ENCODE results near the gene KYAT1. TPM values are rescaled to one million over a fixed set of nuclear protein-coding genes. Genes with fewer than 3 reads are reported as not detected.
A peak's percentile ranks its signal among the peaks of the same experiment; 100 is the strongest.

The KYAT1 gene
- total RNA-seq, 4 donors from 2014 or later, result 4.7 to 7.4 (median 5.8) TPM

DNA sequence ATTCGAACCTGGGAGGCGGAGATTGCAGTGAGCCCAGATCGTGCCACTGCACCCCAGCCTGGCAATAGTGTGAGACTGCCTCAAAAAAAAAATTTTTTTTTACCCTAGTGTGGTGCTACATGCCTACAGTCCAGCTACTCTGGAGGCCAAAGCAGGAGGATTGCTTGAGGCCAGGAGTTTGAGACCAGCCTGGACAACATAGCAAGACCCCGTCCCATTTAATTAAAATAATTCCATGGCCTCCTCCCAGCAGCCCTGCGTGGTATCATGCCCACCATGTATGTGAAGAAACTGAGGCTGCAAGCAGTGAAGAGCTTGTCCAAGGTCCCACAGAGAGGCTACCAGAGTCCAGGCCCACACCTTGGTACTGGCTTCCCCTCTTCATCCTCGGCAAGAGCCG, 19.6 kb upstream of the KYAT1 start:
- TF ChIP-seq, protein P1, sequence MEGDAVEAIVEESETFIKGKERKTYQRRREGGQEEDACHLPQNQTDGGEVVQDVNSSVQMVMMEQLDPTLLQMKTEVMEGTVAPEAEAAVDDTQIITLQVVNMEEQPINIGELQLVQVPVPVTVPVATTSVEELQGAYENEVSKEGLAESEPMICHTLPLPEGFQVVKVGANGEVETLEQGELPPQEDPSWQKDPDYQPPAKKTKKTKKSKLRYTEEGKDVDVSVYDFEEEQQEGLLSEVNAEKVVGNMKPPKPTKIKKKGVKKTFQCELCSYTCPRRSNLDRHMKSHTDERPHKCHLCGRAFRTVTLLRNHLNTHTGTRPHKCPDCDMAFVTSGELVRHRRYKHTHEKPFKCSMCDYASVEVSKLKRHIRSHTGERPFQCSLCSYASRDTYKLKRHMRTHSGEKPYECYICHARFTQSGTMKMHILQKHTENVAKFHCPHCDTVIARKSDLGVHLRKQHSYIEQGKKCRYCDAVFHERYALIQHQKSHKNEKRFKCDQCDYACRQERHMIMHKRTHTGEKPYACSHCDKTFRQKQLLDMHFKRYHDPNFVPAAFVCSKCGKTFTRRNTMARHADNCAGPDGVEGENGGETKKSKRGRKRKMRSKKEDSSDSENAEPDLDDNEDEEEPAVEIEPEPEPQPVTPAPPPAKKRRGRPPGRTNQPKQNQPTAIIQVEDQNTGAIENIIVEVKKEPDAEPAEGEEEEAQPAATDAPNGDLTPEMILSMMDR (IDR thresholded peaks at IDR 0.05 in 4 of 5, conservative IDR thresholded peaks at IDR 0.05 in 1 of 5), result no peak
- no peak for TF ChIP-seq POLR2A (IDR thresholded peaks at IDR 0.05)
- in situ Hi-C loops (cut with MboI; ENCODE audit: low sequenced_read_pairs in 4 of 4) (no loop called here), intact Hi-C loops (cut with DNase I; ENCODE audit: low total_unique reads) (no loop called here)
- Histone ChIP-seq H3K9me3 (no peaks in the 10 kb centered on the region), H3K4me3 (no peak overlapping the region), H3K36me3 (peaks cover 0 to 20% of the 10 kb centered on the region in 2 donors), H3K4me1 (peaks cover 4 to 13% of the 10 kb centered on the region in 2 donors), H3K27ac (peak overlapping the region; percentile 44 to 68 (median 62)), H3K27me3 (no peaks in the 10 kb centered on the region)
- ATAC-seq, result no peak
- no peak for DNase-seq

DNA sequence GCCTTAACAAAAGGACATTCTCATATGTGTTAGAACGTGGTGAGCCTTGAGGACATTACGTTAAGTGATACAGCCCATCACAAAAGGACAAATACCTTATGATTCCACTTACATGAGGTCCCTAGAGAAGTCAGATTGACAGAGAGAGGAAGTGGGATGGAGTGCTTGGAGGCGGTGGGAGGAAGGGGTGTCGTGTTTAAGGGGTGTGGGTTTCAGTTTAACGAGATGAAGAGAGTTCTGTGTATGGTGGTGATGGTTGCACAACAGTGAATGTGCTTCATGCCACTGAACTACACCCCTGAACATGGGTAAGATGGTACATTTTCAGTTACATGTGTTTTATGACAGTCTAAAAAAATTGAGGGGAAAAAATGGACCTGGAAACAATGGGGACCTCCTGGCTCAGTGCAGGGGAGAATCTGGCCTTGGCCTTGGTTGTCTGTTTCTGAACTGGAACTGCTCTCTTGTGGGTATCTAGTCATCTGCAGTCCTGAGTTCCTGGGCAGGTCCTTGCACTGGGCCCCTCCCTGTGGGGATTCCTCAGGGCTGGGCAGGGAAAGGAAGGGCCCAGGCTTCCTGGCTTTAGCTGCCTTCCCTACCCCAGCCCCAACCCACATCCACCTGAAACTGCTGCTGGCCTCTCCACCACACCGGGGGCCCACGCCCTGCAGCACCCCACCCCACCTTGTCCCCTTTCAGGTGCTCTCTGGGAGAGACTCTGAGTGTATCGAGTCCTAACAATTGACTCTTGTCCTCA, 18.0 kb upstream of the KYAT1 start:
- no peak for DNase-seq
- peak in 1 of 2 donors; percentile 26 for ATAC-seq
- intact Hi-C loops (cut with DNase I; ENCODE audit: low total_unique reads), result no loop called here
- Histone ChIP-seq H3K4me1 (peaks cover 4 to 13% of the 10 kb centered on the region in 2 donors), H3K4me3 (no peak overlapping the region), H3K36me3 (peaks cover 0 to 29% of the 10 kb centered on the region in 2 donors), H3K9me3 (no peaks in the 10 kb centered on the region), H3K27ac (peak overlapping the region; percentile 24 to 60 (median 46)), H3K27me3 (no peaks in the 10 kb centered on the region)
- no peak for TF ChIP-seq POLR2A (IDR thresholded peaks at IDR 0.05)
- TF ChIP-seq, protein P1 (IDR thresholded peaks at IDR 0.05 in 4 of 5, conservative IDR thresholded peaks at IDR 0.05 in 1 of 5), result no peak
- in situ Hi-C loops (cut with MboI; ENCODE audit: low sequenced_read_pairs in 4 of 4), result no loop called here

DNA sequence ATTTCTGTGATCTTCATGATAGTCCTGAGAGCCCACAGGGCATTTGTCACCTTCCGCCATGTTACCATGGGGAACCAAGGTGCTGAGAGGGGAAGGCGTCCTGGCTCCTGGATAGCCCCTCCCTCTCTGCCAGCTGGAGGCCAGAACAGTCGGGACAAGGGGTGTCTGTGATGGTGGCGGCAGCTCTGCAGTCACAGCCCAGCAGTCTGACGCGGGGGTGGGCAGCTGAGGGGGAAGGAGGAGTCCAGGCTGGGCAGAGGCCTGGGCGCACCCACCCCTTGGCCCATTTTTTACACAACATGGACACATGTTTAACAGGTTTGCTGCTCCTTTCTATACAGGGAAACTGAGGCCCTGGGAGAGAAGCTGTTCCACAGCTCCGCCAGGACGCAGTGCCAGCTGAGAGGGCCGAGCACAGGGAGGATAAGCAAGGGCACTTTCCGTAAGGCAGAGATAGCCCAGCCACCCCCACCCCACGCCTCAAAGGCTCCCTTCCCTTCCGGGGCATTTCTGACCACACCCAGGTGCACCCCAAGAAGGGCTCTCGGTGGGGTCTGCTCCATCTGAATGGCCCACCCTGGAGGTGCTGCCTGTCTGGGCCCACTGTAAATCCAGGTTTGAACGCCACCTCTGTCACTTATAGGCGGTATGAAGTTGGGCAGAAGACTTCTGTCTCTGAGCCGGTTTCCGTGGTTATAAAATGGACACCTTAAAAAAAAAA, 17.3 kb upstream of the KYAT1 start:
- DNase-seq (no peak), ATAC-seq (no peak)
- intact Hi-C loops (cut with DNase I; ENCODE audit: low total_unique reads), result no loop called here
- Histone ChIP-seq H3K27me3 (no peaks in the 10 kb centered on the region), H3K4me1 (peaks cover 4 to 6% of the 10 kb centered on the region in 2 donors), H3K9me3 (no peaks in the 10 kb centered on the region), H3K27ac (peak overlapping the region; percentile 24 to 60 (median 46)), H3K4me3 (no peak overlapping the region), H3K36me3 (peaks cover 0 to 29% of the 10 kb centered on the region in 2 donors)
- in situ Hi-C loops (cut with MboI; ENCODE audit: low sequenced_read_pairs in 4 of 4), result no loop called here
- TF ChIP-seq, protein P1 (IDR thresholded peaks at IDR 0.05 in 4 of 5, conservative IDR thresholded peaks at IDR 0.05 in 1 of 5), result no peak
- no peak for TF ChIP-seq POLR2A (IDR thresholded peaks at IDR 0.05)

DNA sequence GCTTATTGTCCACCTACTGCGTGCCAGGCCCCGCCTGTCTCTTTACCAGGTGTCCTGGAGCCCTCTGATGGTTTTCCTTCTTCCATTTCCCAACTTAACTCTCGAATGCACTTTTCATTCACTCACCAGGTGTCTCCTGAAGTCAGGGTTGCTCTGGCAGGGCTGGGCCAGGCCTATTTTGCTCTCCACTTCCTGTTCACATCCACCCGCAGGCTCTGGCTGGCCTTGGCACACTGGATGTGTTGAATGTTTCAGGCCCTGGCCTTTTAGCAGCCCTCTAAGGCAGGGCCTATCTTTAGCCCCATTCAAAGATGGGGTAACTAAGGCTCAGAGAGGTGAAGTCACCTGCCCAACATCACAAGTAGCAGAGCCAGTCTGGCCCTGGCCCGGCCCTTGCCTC, 16.6 kb upstream of the KYAT1 start:
- peaks cover under 1% of the 10 kb centered on the region in 2 donors for H3K4me1 ChIP-seq
- TF ChIP-seq POLR2A (IDR thresholded peaks at IDR 0.05), result no peak
- TF ChIP-seq, protein P1 (IDR thresholded peaks at IDR 0.05 in 4 of 5, conservative IDR thresholded peaks at IDR 0.05 in 1 of 5), result no peak
- H3K27ac ChIP-seq, result peak overlapping the region; percentile 24 to 60 (median 45)
- peaks cover 0 to 29% of the 10 kb centered on the region in 2 donors for H3K36me3 ChIP-seq
- intact Hi-C loops (cut with DNase I; ENCODE audit: low total_unique reads), result no loop called here
- no peak for DNase-seq
- H3K27me3 ChIP-seq, result no peaks in the 10 kb centered on the region
- no peak for ATAC-seq
- no peaks in the 10 kb centered on the region for H3K9me3 ChIP-seq
- no peak overlapping the region for H3K4me3 ChIP-seq
- in situ Hi-C loops (cut with MboI; ENCODE audit: low sequenced_read_pairs in 4 of 4), result no loop called here
